Amygdala (tissue), 56 donors: ENCODE data around the gene ZBTB12.
"Not testable (repeated sequence)": the region's sequence is repeated elsewhere in the genome, so short reads cannot be mapped to it uniquely, and the experiment has no call there.

Experiments used
- DNase-seq, 56 donors: peaks; one replicate each; lab custom pipeline; 2025; lab: John Stamatoyannopoulos, UW

ZBTB12 gene

DNA sequence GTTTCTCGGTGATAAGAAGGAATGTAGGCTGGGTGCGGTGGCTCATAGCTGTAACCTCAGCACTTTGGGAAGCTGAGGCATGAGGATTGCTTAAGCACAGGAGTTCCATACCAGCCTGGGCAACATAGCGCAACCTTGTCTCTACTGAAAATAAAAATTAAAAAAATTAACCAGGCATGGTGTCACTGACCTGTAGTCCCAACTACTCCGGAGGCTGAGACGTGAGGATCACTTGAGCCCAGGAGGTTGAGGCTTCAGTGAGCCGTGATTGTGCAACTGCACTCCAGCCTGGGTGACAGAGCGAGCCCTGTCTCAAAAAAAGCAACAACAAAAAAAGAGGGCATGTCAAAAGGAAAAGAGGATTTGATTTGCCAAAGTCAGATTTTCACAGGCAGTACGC is 43.2 kb downstream of the ZBTB12 start:
- DNase-seq: no peak

GRCh38 chr6:31857774-31858173 is 44.1 kb downstream of the ZBTB12 start:
- DNase-seq: not testable (repeated sequence)

- DNase-seq: not testable (repeated sequence)
Measured at GRCh38 chr6:31851980-31852718, 49.7 kb downstream of the ZBTB12 start.

DNA sequence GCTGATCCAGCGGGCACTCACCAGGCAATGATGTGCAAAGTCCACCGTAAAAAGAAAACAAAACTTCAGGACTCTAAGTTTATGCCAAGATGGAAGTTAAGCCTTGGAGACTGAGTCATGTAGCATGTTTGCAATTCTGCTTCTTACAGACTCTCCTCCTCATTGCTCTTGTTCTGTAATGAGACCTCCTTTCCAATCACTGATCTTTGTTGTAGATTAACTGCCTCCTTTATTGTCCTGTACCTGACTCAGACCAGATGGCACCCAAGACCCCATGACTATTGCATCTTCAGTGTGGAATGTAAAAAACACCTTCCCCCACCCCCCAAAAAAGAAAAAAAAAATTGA is 50.4 kb downstream of the ZBTB12 start:
- DNase-seq: no peak

DNA sequence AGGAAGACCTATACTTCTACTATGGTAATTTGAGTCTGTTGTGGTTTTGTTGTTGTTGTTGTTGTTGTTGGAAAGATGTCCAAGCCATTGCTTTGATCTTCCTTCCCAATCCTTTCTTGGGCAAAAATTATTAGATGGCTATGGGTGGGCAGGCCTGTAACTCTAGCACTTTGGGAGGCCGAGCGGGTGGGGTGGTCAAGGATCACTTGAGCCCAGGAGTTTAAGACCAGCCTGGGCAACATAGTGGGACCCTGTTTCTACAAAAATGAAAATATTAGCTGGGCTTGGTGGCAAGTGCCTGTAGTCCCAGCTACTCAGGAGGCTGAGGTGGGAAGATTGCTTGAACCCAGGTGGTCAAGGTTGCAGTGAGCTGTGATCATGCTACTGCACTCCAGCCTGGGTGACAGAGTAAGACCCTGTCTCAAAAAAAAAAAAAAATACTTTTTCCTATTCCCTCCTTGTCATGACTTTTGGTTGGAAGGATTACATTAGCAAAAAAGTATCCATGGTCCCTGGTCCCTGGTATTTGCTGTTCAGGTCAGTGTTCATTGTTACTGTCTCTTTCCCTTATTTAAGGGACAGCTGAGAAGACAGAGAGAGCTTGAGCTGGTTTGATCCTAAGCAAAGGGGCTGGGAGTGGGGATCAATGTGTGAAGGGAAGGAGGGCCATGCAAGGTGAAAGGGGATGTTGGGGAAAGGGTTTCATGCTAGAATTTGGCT is 51.0 kb downstream of the ZBTB12 start:
- DNase-seq: no peak
